ENCODE measurements around the gene KRT14.
"Not testable (repeated sequence)": the region's sequence is repeated elsewhere in the genome, so short reads cannot be mapped to it uniquely, and the experiment has no call there.

Gene KRT14

GRCh38 chr17:41586863-41587495 is at the start of gene KRT14:
TSS of gene KRT14 (minus strand) at chr17:41586895. CDS start at chr17:41586834, 61 bp downstream.
- DNase-seq, result no peak

- DNase-seq, result no peak
Measured at GRCh38 chr17:41635121-41636097, 48.7 kb upstream of the KRT14 start.

- no peak for DNase-seq
Measured at GRCh38 chr17:41634639-41635038, 47.9 kb upstream of the KRT14 start.

- no peak for DNase-seq
Measured at GRCh38 chr17:41633556-41634199, 47.0 kb upstream of the KRT14 start.

- no peak for DNase-seq
Measured at GRCh38 chr17:41632482-41633105, 45.9 kb upstream of the KRT14 start.

- DNase-seq, result no peak
Measured at GRCh38 chr17:41631898-41632285, 45.2 kb upstream of the KRT14 start.

- DNase-seq, result no peak
Measured at GRCh38 chr17:41631025-41631897, 44.6 kb upstream of the KRT14 start.

- no peak for DNase-seq
Measured at GRCh38 chr17:41629826-41630670, 43.4 kb upstream of the KRT14 start.

- DNase-seq, result no peak
Measured at GRCh38 chr17:41629316-41629715, 42.6 kb upstream of the KRT14 start.

GRCh38 chr17:41628621-41629255 is 42.0 kb upstream of the KRT14 start:
- not testable (repeated sequence) for DNase-seq

- not testable (repeated sequence) for DNase-seq
Measured at GRCh38 chr17:41628073-41628370, 41.3 kb upstream of the KRT14 start.

GRCh38 chr17:41627316-41628072 is 40.8 kb upstream of the KRT14 start:
- no peak for DNase-seq

GRCh38 chr17:41626914-41627295 is 40.2 kb upstream of the KRT14 start:
- DNase-seq, result not testable (repeated sequence)

GRCh38 chr17:41626028-41626913 is 39.6 kb upstream of the KRT14 start:
- DNase-seq, result not testable (repeated sequence)

GRCh38 chr17:41625602-41626001 is 38.9 kb upstream of the KRT14 start:
- DNase-seq, result no peak

- no peak for DNase-seq
Measured at GRCh38 chr17:41624208-41625101, 37.8 kb upstream of the KRT14 start, which contains the start of gene KRT17. TSS of gene KRT17 (minus strand) at chr17:41624575. CDS start at chr17:41624509, 66 bp downstream.

- DNase-seq, result not testable (repeated sequence)
Measured at GRCh38 chr17:41623184-41623861, 36.6 kb upstream of the KRT14 start.

All from CD4-positive, alpha-beta T cell treated with Interleukin-10 for 1 hour (primary cell).